A673 (cell line): Measurements from ENCODE around the gene GYG1.

Source experiments
- CTCF ChIP-seq: fragments of 300-800, 200-600 bp; sonication (generic); conservative IDR thresholded peaks from 2 replicates; pipeline ENCODE4 v1.5.1; 2017; ENCODE audit warnings: low read depth, mild to moderate bottlenecking, antibody characterized with exemption, low read length, moderate library complexity, mixed read lengths
- EZH2 ChIP-seq: fragments of 200-600 bp; sonication (generic); IDR thresholded peaks from 2 replicates; pipeline ENCODE4 v1.6.1; 2017; ENCODE audit warnings: borderline replicate concordance, low read depth, mild to moderate bottlenecking, mixed read lengths, antibody characterized with exemption, low read length; ENCODE audit not compliant: poor library complexity, severe bottlenecking

- TF ChIP-seq CTCF = no peak
- no peak for TF ChIP-seq EZH2
These were observed 39.6 kb upstream of the GYG1 start for GRCh38 chr3:148951599-148952361.
